ENCODE measurements around the gene NSUN4. TPM values are rescaled to one million over a fixed set of nuclear protein-coding genes. Genes with fewer than 3 reads are reported as not detected.

Gene NSUN4
- total RNA-seq, 1 experiment from 2014 or later = 20.4 TPM

DNA sequence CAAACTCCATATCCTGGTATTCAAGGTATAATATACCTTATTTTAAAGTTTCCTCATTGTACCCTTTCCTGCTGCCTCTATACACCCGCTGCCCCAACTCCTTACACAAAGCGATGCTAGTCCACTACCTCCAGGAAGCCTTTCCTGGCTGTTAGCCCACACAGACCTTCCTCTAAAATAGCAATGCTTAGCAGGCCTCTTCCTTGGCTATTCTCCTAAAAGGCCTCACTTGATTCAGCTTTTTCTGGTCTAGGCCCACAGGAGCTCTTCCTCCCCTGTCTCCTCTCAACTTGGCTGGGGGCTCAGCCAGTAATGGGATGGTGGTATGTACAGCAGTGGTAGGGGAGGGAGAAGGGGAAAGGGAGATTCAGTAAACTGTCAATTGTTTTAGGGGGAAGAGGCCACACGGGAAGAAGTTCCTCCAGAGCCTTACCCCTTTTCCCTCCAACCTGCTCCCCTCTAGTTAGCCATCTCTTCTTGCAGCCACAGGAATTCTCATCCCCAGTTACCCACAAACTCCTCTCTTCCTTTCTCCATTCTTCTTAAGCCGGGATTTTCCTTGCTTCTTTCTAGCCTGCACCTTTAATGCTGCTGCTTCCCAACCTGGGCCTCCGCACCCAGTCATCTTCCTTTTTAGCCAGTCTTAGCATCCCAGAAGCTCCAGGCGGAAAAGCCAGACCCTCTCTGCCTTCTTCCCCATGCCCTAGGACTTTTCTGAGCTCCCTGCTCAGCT, 39.8 kb upstream of the NSUN4 start:
- no peak overlapping the region for H2AK5ac ChIP-seq (ENCODE audit: insufficient read length, low read length)
- no CpG with 5 or more reads among the region's 6 CpGs for WGBS (ENCODE audit: extremely low coverage, insufficient read length, low lambda C conversion rate)
- no peak overlapping the region for H2BK20ac ChIP-seq (ENCODE audit: low read depth, low read length, poor library complexity, severe bottlenecking)
- peaks cover 28% of the 10 kb centered on the region; the same call in 1 of the 2 replicates for H3K79me2 ChIP-seq (ENCODE audit: insufficient read depth, low read length)
- H3K9ac ChIP-seq (ENCODE audit: extremely low read depth, insufficient read length, low read length) = peak overlapping the region; percentile 39
- H3K23me2 ChIP-seq (ENCODE audit: insufficient read length, low read depth, low read length, poor library complexity, severe bottlenecking) = peaks cover 13% of the 10 kb centered on the region
- H4K8ac ChIP-seq (replicated peaks; ENCODE audit: insufficient read length, low read depth, low read length) = no peak overlapping the region
- H3K56ac ChIP-seq (ENCODE audit: insufficient read length, low read depth, low read length) = no peak overlapping the region
- no peak overlapping the region for H2BK15ac ChIP-seq (ENCODE audit: low read depth, low read length)
- no peak overlapping the region; the same call in 1 of the 2 replicates for H3K4ac ChIP-seq (ENCODE audit: low read depth, low read length)
- no peak overlapping the region for H3K14ac ChIP-seq (ENCODE audit: insufficient read depth, low read length)
- Mint-ChIP-seq H3K4me3 (peak overlapping the region; percentile 100), H3K27ac (peak overlapping the region; percentile 66 to 97 (median 80)), H3K9me3 (peaks cover 0 to 3% of the 10 kb centered on the region in 2 experiments; a peak in 1 of 5 replicates), H3K27me3 (ENCODE audit: low read depth) (no peaks in the 10 kb centered on the region; the same call in 1 of the 2 replicates), H3K4me1 (peaks cover 29 to 42% of the 10 kb centered on the region in 2 experiments), H3K36me3 (ENCODE audit: insufficient read depth in 1 of 3, low read depth in 3 of 3) (peaks cover 30 to 39% (median 32%) of the 10 kb centered on the region in 3 experiments)
- no peaks in the 10 kb centered on the region; the same call in 1 of the 2 replicates for H3K4me1 ChIP-seq (ENCODE audit: insufficient read depth, low read length)
- H3K18ac ChIP-seq (ENCODE audit: insufficient read length, low read depth, low read length) = no peak overlapping the region
- H3K23ac ChIP-seq (ENCODE audit: insufficient read length, low read depth, low read length) = no peak overlapping the region
- H3T11ph ChIP-seq (ENCODE audit: low read length) = no peak overlapping the region
- peaks cover 4% of the 10 kb centered on the region for H3K79me1 ChIP-seq (ENCODE audit: insufficient read depth, low read depth, low read length, poor library complexity, severe bottlenecking)
- H4K20me1 ChIP-seq (ENCODE audit: control insufficient read depth, insufficient read depth, insufficient read length) = no peaks in the 10 kb centered on the region
- DNase-seq = no peak
- H2BK12ac ChIP-seq (ENCODE audit: insufficient read length, low read depth, low read length) = no peak overlapping the region
- H4K5ac ChIP-seq (ENCODE audit: insufficient read length, low read depth, low read length) = no peak overlapping the region
- H3K9me3 ChIP-seq (ENCODE audit: control insufficient read depth, low read depth, low read length) = no peaks in the 10 kb centered on the region
- no peak overlapping the region for H3K27ac ChIP-seq (ENCODE audit: insufficient read length, low read depth, low read length)
- no peak overlapping the region for H2BK120ac ChIP-seq (ENCODE audit: low read depth, low read length, poor library complexity, severe bottlenecking)
- no peak overlapping the region for H4K91ac ChIP-seq (ENCODE audit: insufficient read length, low read depth, low read length)
- no peak overlapping the region for H2AFZ ChIP-seq (ENCODE audit: low read length)
- H3K4me2 ChIP-seq (ENCODE audit: insufficient read depth, insufficient read length, low read length) = peak overlapping the region; percentile 61
- H3K27me3 ChIP-seq (ENCODE audit: insufficient read depth, low read length) = no peaks in the 10 kb centered on the region
- TF ChIP-seq, protein P1, sequence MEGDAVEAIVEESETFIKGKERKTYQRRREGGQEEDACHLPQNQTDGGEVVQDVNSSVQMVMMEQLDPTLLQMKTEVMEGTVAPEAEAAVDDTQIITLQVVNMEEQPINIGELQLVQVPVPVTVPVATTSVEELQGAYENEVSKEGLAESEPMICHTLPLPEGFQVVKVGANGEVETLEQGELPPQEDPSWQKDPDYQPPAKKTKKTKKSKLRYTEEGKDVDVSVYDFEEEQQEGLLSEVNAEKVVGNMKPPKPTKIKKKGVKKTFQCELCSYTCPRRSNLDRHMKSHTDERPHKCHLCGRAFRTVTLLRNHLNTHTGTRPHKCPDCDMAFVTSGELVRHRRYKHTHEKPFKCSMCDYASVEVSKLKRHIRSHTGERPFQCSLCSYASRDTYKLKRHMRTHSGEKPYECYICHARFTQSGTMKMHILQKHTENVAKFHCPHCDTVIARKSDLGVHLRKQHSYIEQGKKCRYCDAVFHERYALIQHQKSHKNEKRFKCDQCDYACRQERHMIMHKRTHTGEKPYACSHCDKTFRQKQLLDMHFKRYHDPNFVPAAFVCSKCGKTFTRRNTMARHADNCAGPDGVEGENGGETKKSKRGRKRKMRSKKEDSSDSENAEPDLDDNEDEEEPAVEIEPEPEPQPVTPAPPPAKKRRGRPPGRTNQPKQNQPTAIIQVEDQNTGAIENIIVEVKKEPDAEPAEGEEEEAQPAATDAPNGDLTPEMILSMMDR (conservative IDR thresholded peaks at IDR 0.05) = no peak
- H2BK5ac ChIP-seq (ENCODE audit: insufficient read length, low read length) = no peak overlapping the region
